HepG2 (cell line): ENCODE measurements around the gene SRP9.

Source experiments
- EZH2 ChIP-seq: conservative IDR thresholded peaks from 2 replicates; pipeline ENCODE4 v1.6.1; 2012; ENCODE audit warnings: mild to moderate bottlenecking, low read depth, low read length, moderate library complexity
- GPBP1L1 ChIP-seq: sonication (generic); formaldehyde crosslinking; IDR thresholded peaks from 2 replicates; pipeline ENCODE4 v1.5.0; 2020; ENCODE audit warnings: mild to moderate bottlenecking, missing genetic modification reagents
- HOXA9 ChIP-seq: sonication (generic); formaldehyde crosslinking; IDR thresholded peaks from 2 replicates; pipeline ENCODE4 v1.8.1; 2022; ENCODE audit warnings: missing genetic modification reagents, mild to moderate bottlenecking, moderate library complexity, borderline replicate concordance
- JUND ChIP-seq: sonication (generic); formaldehyde crosslinking; IDR thresholded peaks from 2 replicates; pipeline ENCODE4 v1.8.0; 2022; ENCODE audit warnings: mild to moderate bottlenecking, missing genetic modification reagents
- MED1 ChIP-seq: sonication (generic); formaldehyde crosslinking; IDR thresholded peaks from 2 replicates; pipeline ENCODE4 v1.4.0; 2020; ENCODE audit warnings: missing genetic modification reagents
- MXI1 ChIP-seq: IDR thresholded peaks from 3 replicates; pipeline ENCODE4 v1.6.1; 2012; ENCODE audit warnings: low read depth, low read length, inconsistent platforms, borderline replicate concordance
- RAD21 ChIP-seq: fragments of 450-650 bp; formaldehyde crosslinking; IDR thresholded peaks from 2 replicates; pipeline ENCODE4 v1.5.0; 2020; ENCODE audit warnings: mild to moderate bottlenecking
- REPIN1 ChIP-seq: sonication (generic); formaldehyde crosslinking; IDR thresholded peaks from 2 replicates; pipeline ENCODE4 v1.8.0; 2022; ENCODE audit warnings: missing genetic modification reagents, low read depth, mild to moderate bottlenecking, borderline replicate concordance
- RFX5 ChIP-seq: IDR thresholded peaks from 2 replicates; pipeline ENCODE4 v1.6.1; 2011; ENCODE audit warnings: low read depth, low read length, improper control_type of control experiment
- SNRNP70 ChIP-seq: fragments of 200-400 bp; formaldehyde crosslinking; IDR thresholded peaks from 2 replicates; pipeline ENCODE4 v1.6.1; 2017; ENCODE audit warnings: mild to moderate bottlenecking, low read depth, low read length, moderate library complexity
- STAT5B ChIP-seq: sonication (generic); formaldehyde crosslinking; IDR thresholded peaks from 2 replicates; pipeline ENCODE4 v1.4.0; 2020; ENCODE audit warnings: missing genetic modification reagents
- U2AF2 ChIP-seq: fragments of 200-400 bp; formaldehyde crosslinking; IDR thresholded peaks from 2 replicates; pipeline ENCODE4 v1.6.1; 2017; ENCODE audit warnings: low read depth, mild to moderate bottlenecking, low read length
- ZBTB44 ChIP-seq: sonication (generic); formaldehyde crosslinking; IDR thresholded peaks from 2 replicates; pipeline ENCODE4 v1.4.0; 2020; ENCODE audit warnings: missing genetic modification reagents
- ZNF263 ChIP-seq: sonication (generic); formaldehyde crosslinking; IDR thresholded peaks from 2 replicates; pipeline ENCODE4 v1.4.0; 2020; ENCODE audit warnings: missing genetic modification reagents

GRCh38 chr1:225750875-225751824 is 26.5 kb upstream of the SRP9 start:
- no peak for TF ChIP-seq RAD21 (CRISPR knock-in tag)
- no peak for TF ChIP-seq U2AF2
- TF ChIP-seq REPIN1 (CRISPR knock-in tag): no peak
- TF ChIP-seq ZBTB44 (CRISPR knock-in tag): no peak
- no peak for TF ChIP-seq MED1 (CRISPR knock-in tag)
- no peak for TF ChIP-seq EZH2
- no peak for TF ChIP-seq ZNF263 (CRISPR knock-in tag)
- TF ChIP-seq SNRNP70: no peak
- TF ChIP-seq JUND (CRISPR knock-in tag): no peak
- no peak for TF ChIP-seq GPBP1L1
- no peak for TF ChIP-seq MXI1
- no peak for TF ChIP-seq HOXA9 (CRISPR knock-in tag)
- TF ChIP-seq STAT5B: no peak
- no peak for TF ChIP-seq RFX5
